WTC11 (cell line): ENCODE data around the gene TXNRD2. TPM values are rescaled to one million over a fixed set of nuclear protein-coding genes. Genes with fewer than 3 reads are reported as not detected.

Source experiments
- ATAC-seq: fragments of 200-7000 bp; cut with Tn5 transposase; 2 replicates; pipeline ENCODE4 v1.10.0; 2021; ENCODE audit warnings: mild to moderate bottlenecking, moderate library complexity
- CTCF ChIA-PET: fragments of 300-600 bp; sonication (Branson Sonifier 250); formaldehyde crosslinking; loops from one replicate; lab custom pipeline; 2021; ENCODE audit warnings: antibody characterized with exemption; lab: Charles Lee
- POLR2A ChIA-PET: fragments of 350-600 bp; sonication (Branson Sonifier 250); formaldehyde crosslinking; loops from one replicate; lab custom pipeline; 2021; ENCODE audit warnings: antibody characterized with exemption; lab: Charles Lee
- DNase-seq: peaks from one replicate; pipeline ENCODE4 v3.0.0; 2021; ENCODE audit warnings: low spot score
- H3K27ac Mint-ChIP-seq: 2 replicates; pipeline ENCODE4 v1.8.0; 2021; ENCODE audit warnings: mixed read lengths
- H3K27me3 Mint-ChIP-seq: 2 replicates; pipeline ENCODE4 v1.8.0; 2021; ENCODE audit warnings: low read depth, mild to moderate bottlenecking, moderate library complexity, mixed read lengths
- H3K36me3 Mint-ChIP-seq: 2 replicates; pipeline ENCODE4 v1.8.0; 2021; ENCODE audit warnings: mixed read lengths
- H3K4me1 Mint-ChIP-seq: 2 replicates; pipeline ENCODE4 v1.8.0; 2022; ENCODE audit warnings: mixed read lengths
- H3K4me3 Mint-ChIP-seq: 2 replicates; pipeline ENCODE4 v1.8.0; 2021; ENCODE audit warnings: mild to moderate bottlenecking, moderate library complexity, mixed read lengths
- H3K9me3 Mint-ChIP-seq: 2 replicates; pipeline ENCODE4 v1.8.0; 2021; ENCODE audit warnings: mixed read lengths
- ATF2 ChIP-seq: sonication (generic); formaldehyde crosslinking; IDR thresholded peaks from 2 replicates; pipeline ENCODE4 v1.8.1; 2022; ENCODE audit warnings: low read depth, missing genetic modification reagents, borderline replicate concordance
- E2F1 ChIP-seq: sonication (generic); formaldehyde crosslinking; IDR thresholded peaks from 2 replicates; pipeline ENCODE4 v1.8.0; 2022; ENCODE audit warnings: mild to moderate bottlenecking, missing genetic modification reagents
- ESRRA ChIP-seq: sonication (generic); formaldehyde crosslinking; IDR thresholded peaks from 2 replicates; pipeline ENCODE4 v1.8.1; 2022; ENCODE audit warnings: mild to moderate bottlenecking, missing genetic modification reagents, borderline replicate concordance
- FOXP4 ChIP-seq: sonication (generic); formaldehyde crosslinking; IDR thresholded peaks from 2 replicates; pipeline ENCODE4 v1.8.0; 2022; ENCODE audit warnings: mild to moderate bottlenecking, missing genetic modification reagents
- HMGA2 ChIP-seq: fragments of 250-450 bp; sonication (Bioruptor Pico); IDR thresholded peaks from 2 replicates; pipeline ENCODE4 v1.4.0; 2021; ENCODE audit warnings: mild to moderate bottlenecking, moderate library complexity
- HMGXB4 ChIP-seq: sonication (generic); formaldehyde crosslinking; IDR thresholded peaks from 2 replicates; pipeline ENCODE4 v1.8.1; 2023; ENCODE audit warnings: mild to moderate bottlenecking, moderate library complexity, missing genetic modification reagents
- IRF1 ChIP-seq: sonication (generic); formaldehyde crosslinking; IDR thresholded peaks from 2 replicates; pipeline ENCODE4 v1.8.0; 2023; ENCODE audit warnings: missing genetic modification reagents
- MXD4 ChIP-seq: fragments of 250-450 bp; sonication (Bioruptor Pico); IDR thresholded peaks from 2 replicates; pipeline ENCODE4 v1.8.0; 2021; ENCODE audit warnings: mild to moderate bottlenecking, moderate library complexity, borderline replicate concordance
- PRDM15 ChIP-seq: sonication (generic); formaldehyde crosslinking; IDR thresholded peaks from 2 replicates; pipeline ENCODE4 v1.8.0; 2022; ENCODE audit warnings: missing genetic modification reagents
- SP1 ChIP-seq: sonication (generic); formaldehyde crosslinking; conservative IDR thresholded peaks from 2 replicates; pipeline ENCODE4 v1.8.1; 2022; ENCODE audit warnings: missing genetic modification reagents
- TCF7 ChIP-seq: sonication (generic); formaldehyde crosslinking; IDR thresholded peaks from 2 replicates; pipeline ENCODE4 v1.8.0; 2022; ENCODE audit warnings: mild to moderate bottlenecking, low read depth, missing genetic modification reagents, moderate library complexity
- USF1 ChIP-seq: sonication (generic); formaldehyde crosslinking; IDR thresholded peaks from 2 replicates; pipeline ENCODE4 v1.8.0; 2022; ENCODE audit warnings: mild to moderate bottlenecking, missing genetic modification reagents
- ZBTB21 ChIP-seq: sonication (generic); formaldehyde crosslinking; IDR thresholded peaks from 2 replicates; pipeline ENCODE4 v1.8.1; 2023; ENCODE audit warnings: mild to moderate bottlenecking, missing genetic modification reagents, borderline replicate concordance
- ZMAT4 ChIP-seq: fragments of 250-450 bp; sonication (Bioruptor Pico); IDR thresholded peaks from 2 replicates; pipeline ENCODE4 v1.9.0; 2021; ENCODE audit warnings: mild to moderate bottlenecking
- ZNF219 ChIP-seq: sonication (generic); formaldehyde crosslinking; IDR thresholded peaks from 2 replicates; pipeline ENCODE4 v1.8.0; 2023; ENCODE audit warnings: missing genetic modification reagents, mild to moderate bottlenecking, borderline replicate concordance
- ZNF416 ChIP-seq: fragments of 250-450 bp; sonication (Bioruptor Pico); IDR thresholded peaks from 2 replicates; pipeline ENCODE4 v1.9.0; 2021; ENCODE audit warnings: mild to moderate bottlenecking, inconsistent platforms
- ZNF532 ChIP-seq: fragments of 250-450 bp; sonication (Bioruptor Pico); IDR thresholded peaks from 2 replicates; pipeline ENCODE4 v1.9.0; 2021; ENCODE audit warnings: mild to moderate bottlenecking, borderline replicate concordance
- ZNF671 ChIP-seq: fragments of 250-450 bp; sonication (Bioruptor Pico); IDR thresholded peaks from 2 replicates; pipeline ENCODE4 v1.8.0; 2021; ENCODE audit warnings: mild to moderate bottlenecking
- total RNA-seq: library from RNA; stranded (reverse); gene quantifications from 3 replicates; pipeline ENCODE4 v1.2.3, GENCODE V29; 2021

TXNRD2 gene
- total RNA-seq, 1 experiment from 2014 or later, result 15.9 TPM

GRCh38 chr22:19980766-19981165 is 39.1 kb upstream of the TXNRD2 start (continued):
- TF ChIP-seq ZBTB21 (CRISPR knock-in tag), result no peak
- no peak for TF ChIP-seq PRDM15 (CRISPR knock-in tag)
- no peak for TF ChIP-seq HMGA2 (CRISPR knock-in tag)
- no peak for TF ChIP-seq HMGXB4 (CRISPR knock-in tag)

- peaks cover 15% of the 10 kb centered on the region for H3K4me1 Mint-ChIP-seq
- H3K27ac Mint-ChIP-seq, result no peak overlapping the region
- ATAC-seq (no peak), DNase-seq (no peak)
- CTCF ChIA-PET, result interaction anchor here (1.0 kb wide), 1 partner anchor 33 kb away, joined by 3 read pairs; no protein-coding TSS in a partner anchor
- POLR2A ChIA-PET, result no interaction called here
- H3K9me3 Mint-ChIP-seq, result no peaks in the 10 kb centered on the region
- H3K36me3 Mint-ChIP-seq, result peaks cover 6% of the 10 kb centered on the region; the same call in 1 of the 2 replicates
- H3K27me3 Mint-ChIP-seq, result no peaks in the 10 kb centered on the region
- no peak overlapping the region for H3K4me3 Mint-ChIP-seq
- TF ChIP-seq E2F1 (CRISPR knock-in tag) (no peak), ZNF532 (CRISPR knock-in tag) (no peak), FOXP4 (CRISPR knock-in tag) (no peak), ZMAT4 (CRISPR knock-in tag) (no peak), ZNF219 (CRISPR knock-in tag) (no peak), TCF7 (CRISPR knock-in tag) (no peak), IRF1 (CRISPR knock-in tag) (no peak), USF1 (CRISPR knock-in tag) (no peak), ZNF416 (CRISPR knock-in tag) (no peak), ZNF671 (CRISPR knock-in tag) (no peak), MXD4 (CRISPR knock-in tag) (no peak), SP1 (CRISPR knock-in tag) (no peak), ATF2 (CRISPR knock-in tag) (no peak), ESRRA (no peak)
Measured at GRCh38 chr22:19979712-19980493, 38.3 kb upstream of the TXNRD2 start.
